ENCODE data around the gene RPH3AL.

The RPH3AL gene

DNA sequence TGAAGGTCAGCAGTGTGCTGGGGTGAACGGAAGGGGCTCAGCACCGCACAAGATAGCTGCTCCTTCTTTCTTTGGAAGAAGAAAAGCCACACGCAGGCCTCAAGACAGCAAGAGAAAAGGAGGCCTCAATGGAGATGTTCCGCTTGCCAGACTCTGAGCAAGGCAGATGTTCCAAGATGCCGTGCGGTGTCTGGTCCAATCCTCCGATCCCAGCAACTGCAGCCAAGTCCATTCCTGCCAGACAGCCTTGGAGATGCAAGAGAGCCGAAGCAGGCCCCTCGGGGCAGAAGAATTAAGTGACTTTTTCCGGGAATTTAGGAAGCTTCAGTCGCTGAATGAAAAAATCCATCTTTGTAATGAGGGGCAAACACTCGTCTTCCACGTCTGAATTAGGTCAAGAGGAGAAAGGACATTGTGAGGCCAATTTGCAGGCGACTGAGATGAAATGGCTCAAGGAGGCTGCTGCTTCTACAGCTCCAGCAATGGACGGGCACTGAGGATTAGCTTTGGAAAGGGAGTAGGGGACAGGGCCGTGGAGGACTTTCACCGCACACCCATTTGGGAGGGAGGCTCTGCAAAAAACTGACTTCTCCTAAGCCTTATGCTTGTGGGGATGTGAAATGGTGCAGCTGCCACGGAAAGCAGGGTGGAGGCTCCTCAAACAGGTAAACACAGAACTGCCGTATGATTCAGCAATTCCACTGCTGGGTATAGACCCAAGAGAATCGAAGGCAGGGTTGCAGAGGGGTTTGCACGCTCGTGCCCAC is 44.7 kb downstream of the RPH3AL start:
- Histone ChIP-seq H3K36me3 (ENCODE audit: control insufficient read depth, insufficient read depth, low read length, severe bottlenecking) (no peaks in the 10 kb centered on the region), H3K9ac (ENCODE audit: low read length) (no peak overlapping the region), H3K4me1 (ENCODE audit: control insufficient read depth, insufficient read depth, low read length) (no peaks in the 10 kb centered on the region), H3K27me3 (replicated peaks; ENCODE audit: control insufficient read depth, insufficient read depth, low read length) (peaks cover 19% of the 10 kb centered on the region), H3K9me3 (ENCODE audit: control insufficient read depth, low read length) (no peaks in the 10 kb centered on the region), H3K4me3 (ENCODE audit: low read length) (no peak overlapping the region)
- peak; percentile 22 for DNase-seq (ENCODE audit: low read depth)

- Histone ChIP-seq H3K27me3 (replicated peaks; ENCODE audit: control insufficient read depth, insufficient read depth, low read length) (peaks cover 16% of the 10 kb centered on the region), H3K36me3 (ENCODE audit: control insufficient read depth, insufficient read depth, low read length, severe bottlenecking) (no peaks in the 10 kb centered on the region), H3K4me3 (ENCODE audit: low read length) (no peak overlapping the region), H3K9ac (ENCODE audit: low read length) (no peak overlapping the region), H3K4me1 (ENCODE audit: control insufficient read depth, insufficient read depth, low read length) (no peaks in the 10 kb centered on the region), H3K9me3 (ENCODE audit: control insufficient read depth, low read length) (no peaks in the 10 kb centered on the region)
- no peak for DNase-seq (ENCODE audit: low read depth)
Measured at GRCh38 chr17:307295-307691, 45.3 kb downstream of the RPH3AL start.

DNA sequence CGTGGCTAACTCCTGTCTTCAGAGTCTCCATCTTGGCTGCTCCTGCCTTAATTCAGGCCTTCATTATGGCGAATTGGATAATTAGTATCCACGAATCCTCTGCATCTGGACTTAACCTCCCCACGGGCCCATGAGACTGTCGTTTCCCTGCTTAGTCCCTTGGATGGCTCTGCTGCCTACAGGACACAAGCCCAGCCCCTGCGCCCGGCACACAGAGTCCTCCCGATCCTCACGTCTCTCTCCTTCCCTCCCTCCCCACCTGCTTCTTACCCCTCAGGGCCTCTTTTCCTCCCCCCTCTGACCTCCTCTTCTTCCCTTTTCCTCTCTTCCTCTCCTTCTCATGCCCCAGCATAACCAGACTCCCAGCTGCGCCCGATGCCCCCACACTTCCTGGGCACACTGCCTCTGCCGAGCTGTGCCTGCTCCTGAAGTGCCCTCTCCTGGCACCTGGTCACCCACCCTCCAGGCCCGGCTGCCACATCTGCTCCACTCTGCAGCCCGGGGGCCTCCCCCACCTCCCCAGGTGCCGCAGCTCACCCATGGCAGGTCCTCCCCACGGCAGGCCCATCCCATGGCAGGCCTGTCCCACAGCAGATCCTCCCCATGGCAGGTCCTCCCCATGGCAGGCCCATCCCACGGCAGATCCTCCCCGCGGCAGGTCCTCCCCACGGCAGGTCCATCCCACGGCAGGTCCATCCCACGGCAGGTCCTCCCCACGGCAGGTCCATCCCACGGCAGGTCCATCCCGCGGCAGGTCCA is 45.9 kb downstream of the RPH3AL start:
- no peaks in the 10 kb centered on the region for H3K9me3 ChIP-seq (ENCODE audit: control insufficient read depth, low read length)
- DNase-seq (ENCODE audit: low read depth): no peak
- no peaks in the 10 kb centered on the region for H3K4me1 ChIP-seq (ENCODE audit: control insufficient read depth, insufficient read depth, low read length)
- H3K4me3 ChIP-seq (ENCODE audit: low read length): no peak overlapping the region
- peaks cover 13% of the 10 kb centered on the region for H3K27me3 ChIP-seq (replicated peaks; ENCODE audit: control insufficient read depth, insufficient read depth, low read length)
- no peaks in the 10 kb centered on the region for H3K36me3 ChIP-seq (ENCODE audit: control insufficient read depth, insufficient read depth, low read length, severe bottlenecking)
- H3K9ac ChIP-seq (ENCODE audit: low read length): no peak overlapping the region

DNA sequence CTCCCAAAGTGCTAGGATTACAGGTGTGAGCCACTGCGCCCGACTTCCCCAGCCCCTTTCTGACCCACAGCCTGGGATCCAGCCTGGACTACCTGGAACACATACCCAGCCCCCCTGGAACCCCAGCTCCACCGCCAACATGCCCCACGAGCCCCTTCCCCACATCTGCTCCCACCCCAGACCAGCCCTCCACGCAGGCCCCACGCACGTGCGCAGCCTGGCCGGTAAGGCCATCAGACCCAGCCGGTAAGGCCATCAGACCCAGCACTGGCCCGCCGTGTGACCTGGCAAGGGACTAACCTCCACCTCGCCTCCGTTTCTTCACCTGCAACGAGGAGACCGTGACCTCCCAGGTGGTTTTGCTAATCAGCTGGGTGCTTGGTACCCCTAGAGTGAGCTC is 46.5 kb downstream of the RPH3AL start:
- H3K4me3 ChIP-seq (ENCODE audit: low read length): no peak overlapping the region
- H3K9ac ChIP-seq (ENCODE audit: low read length): no peak overlapping the region
- no peaks in the 10 kb centered on the region for H3K9me3 ChIP-seq (ENCODE audit: control insufficient read depth, low read length)
- H3K36me3 ChIP-seq (ENCODE audit: control insufficient read depth, insufficient read depth, low read length, severe bottlenecking): no peaks in the 10 kb centered on the region
- no peaks in the 10 kb centered on the region for H3K4me1 ChIP-seq (ENCODE audit: control insufficient read depth, insufficient read depth, low read length)
- no peak for DNase-seq (ENCODE audit: low read depth)
- peaks cover 7% of the 10 kb centered on the region for H3K27me3 ChIP-seq (replicated peaks; ENCODE audit: control insufficient read depth, insufficient read depth, low read length)

- peaks cover 4% of the 10 kb centered on the region for H3K27me3 ChIP-seq (replicated peaks; ENCODE audit: control insufficient read depth, insufficient read depth, low read length)
- no peaks in the 10 kb centered on the region for H3K9me3 ChIP-seq (ENCODE audit: control insufficient read depth, low read length)
- no peak for DNase-seq (ENCODE audit: low read depth)
- no peaks in the 10 kb centered on the region for H3K4me1 ChIP-seq (ENCODE audit: control insufficient read depth, insufficient read depth, low read length)
- no peaks in the 10 kb centered on the region for H3K36me3 ChIP-seq (ENCODE audit: control insufficient read depth, insufficient read depth, low read length, severe bottlenecking)
- no peak overlapping the region for H3K9ac ChIP-seq (ENCODE audit: low read length)
- H3K4me3 ChIP-seq (ENCODE audit: low read length): no peak overlapping the region
Measured at GRCh38 chr17:305090-305976, 47.3 kb downstream of the RPH3AL start.

DNA sequence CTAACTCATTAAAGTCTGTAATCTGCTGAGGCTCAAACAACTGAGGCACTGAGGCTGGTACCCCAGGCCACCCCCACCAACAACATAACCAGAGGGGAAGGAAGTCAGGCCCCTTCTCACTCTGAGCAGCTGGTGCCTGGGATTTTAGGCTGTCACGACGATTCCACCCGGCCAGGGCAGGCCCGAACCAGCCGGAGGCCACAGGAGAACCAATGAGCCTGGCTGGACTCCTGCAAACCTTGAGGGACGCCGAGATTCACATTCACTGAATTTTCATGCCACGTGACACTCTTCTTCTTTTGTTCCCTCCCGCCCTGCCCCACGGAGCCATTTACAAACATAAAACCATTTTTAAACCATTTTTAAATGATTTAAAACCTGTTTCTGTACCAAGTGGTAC is 48.1 kb downstream of the RPH3AL start:
- peak; percentile 6 for DNase-seq (ENCODE audit: low read depth)
- no peaks in the 10 kb centered on the region for H3K9me3 ChIP-seq (ENCODE audit: control insufficient read depth, low read length)
- H3K36me3 ChIP-seq (ENCODE audit: control insufficient read depth, insufficient read depth, low read length, severe bottlenecking): no peaks in the 10 kb centered on the region
- H3K4me1 ChIP-seq (ENCODE audit: control insufficient read depth, insufficient read depth, low read length): no peaks in the 10 kb centered on the region
- no peak overlapping the region for H3K4me3 ChIP-seq (ENCODE audit: low read length)
- H3K27me3 ChIP-seq (replicated peaks; ENCODE audit: control insufficient read depth, insufficient read depth, low read length): peaks cover 4% of the 10 kb centered on the region
- no peak overlapping the region for H3K9ac ChIP-seq (ENCODE audit: low read length)

- peaks cover 6% of the 10 kb centered on the region for H3K4me1 ChIP-seq (ENCODE audit: control insufficient read depth, insufficient read depth, low read length)
- no peaks in the 10 kb centered on the region for H3K36me3 ChIP-seq (ENCODE audit: control insufficient read depth, insufficient read depth, low read length, severe bottlenecking)
- no peak overlapping the region for H3K4me3 ChIP-seq (ENCODE audit: low read length)
- H3K9ac ChIP-seq (ENCODE audit: low read length): no peak overlapping the region
- H3K27me3 ChIP-seq (replicated peaks; ENCODE audit: control insufficient read depth, insufficient read depth, low read length): peaks cover under 1% of the 10 kb centered on the region
- no peaks in the 10 kb centered on the region for H3K9me3 ChIP-seq (ENCODE audit: control insufficient read depth, low read length)
- DNase-seq (ENCODE audit: low read depth): no peak
Measured at GRCh38 chr17:303168-303567, 49.4 kb downstream of the RPH3AL start.

DNA sequence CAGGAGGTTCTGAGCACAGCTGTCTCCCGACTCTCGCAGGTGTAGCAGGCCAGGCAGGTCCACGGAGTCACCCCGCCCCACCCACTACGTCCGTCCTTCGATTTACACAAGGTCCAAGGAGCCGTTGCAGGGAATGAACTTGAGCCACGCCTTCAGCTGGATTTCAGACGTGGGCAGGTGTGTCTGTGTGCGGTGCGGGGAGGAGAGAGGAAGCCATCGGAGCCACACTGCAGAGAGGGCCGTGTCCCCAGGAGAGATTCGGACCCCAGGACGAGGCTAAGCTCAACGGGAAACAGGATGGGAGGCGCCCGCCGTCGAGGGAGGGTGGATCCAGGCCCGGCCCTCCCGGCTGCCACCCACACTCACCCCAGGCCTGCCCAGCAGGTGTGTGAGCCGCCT is 50.3 kb downstream of the RPH3AL start:
- Histone ChIP-seq H3K36me3 (ENCODE audit: control insufficient read depth, insufficient read depth, low read length, severe bottlenecking) (no peaks in the 10 kb centered on the region), H3K4me3 (ENCODE audit: low read length) (no peak overlapping the region), H3K9ac (ENCODE audit: low read length) (no peak overlapping the region), H3K4me1 (ENCODE audit: control insufficient read depth, insufficient read depth, low read length) (peaks cover 6% of the 10 kb centered on the region), H3K9me3 (ENCODE audit: control insufficient read depth, low read length) (no peaks in the 10 kb centered on the region), H3K27me3 (replicated peaks; ENCODE audit: control insufficient read depth, insufficient read depth, low read length) (peaks cover 8% of the 10 kb centered on the region)
- DNase-seq (ENCODE audit: low read depth): no peak

- Histone ChIP-seq H3K9me3 (ENCODE audit: control insufficient read depth, low read length) (no peaks in the 10 kb centered on the region), H3K4me1 (ENCODE audit: control insufficient read depth, insufficient read depth, low read length) (peaks cover 6% of the 10 kb centered on the region), H3K27me3 (replicated peaks; ENCODE audit: control insufficient read depth, insufficient read depth, low read length) (peaks cover 13% of the 10 kb centered on the region), H3K4me3 (ENCODE audit: low read length) (no peak overlapping the region), H3K9ac (ENCODE audit: low read length) (no peak overlapping the region), H3K36me3 (ENCODE audit: control insufficient read depth, insufficient read depth, low read length, severe bottlenecking) (no peaks in the 10 kb centered on the region)
- DNase-seq (ENCODE audit: low read depth): no peak
Measured at GRCh38 chr17:301681-302299, 50.8 kb downstream of the RPH3AL start.

DNA sequence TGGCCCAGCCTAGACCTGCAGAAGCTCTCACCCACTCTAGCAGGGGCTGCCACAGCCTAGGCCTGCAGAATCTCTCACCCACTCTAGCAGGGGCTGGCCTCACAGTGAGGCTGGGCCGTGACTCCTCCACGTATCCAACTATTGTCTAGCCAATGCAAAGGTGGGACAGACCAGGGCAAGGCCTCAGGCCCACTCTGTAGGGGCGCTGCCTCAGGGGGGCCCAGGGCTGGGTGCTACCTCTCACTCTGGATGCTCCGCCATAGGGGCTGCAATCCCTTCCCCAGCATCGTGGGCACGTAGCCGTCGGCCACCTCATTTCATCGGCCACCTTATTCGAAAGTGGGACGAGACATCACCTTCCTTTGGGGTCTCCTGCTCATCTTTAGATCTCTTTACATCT is 51.7 kb downstream of the RPH3AL start:
- Histone ChIP-seq H3K36me3 (ENCODE audit: control insufficient read depth, insufficient read depth, low read length, severe bottlenecking) (no peaks in the 10 kb centered on the region), H3K9ac (ENCODE audit: low read length) (no peak overlapping the region)
- DNase-seq (ENCODE audit: low read depth): no peak

DNA sequence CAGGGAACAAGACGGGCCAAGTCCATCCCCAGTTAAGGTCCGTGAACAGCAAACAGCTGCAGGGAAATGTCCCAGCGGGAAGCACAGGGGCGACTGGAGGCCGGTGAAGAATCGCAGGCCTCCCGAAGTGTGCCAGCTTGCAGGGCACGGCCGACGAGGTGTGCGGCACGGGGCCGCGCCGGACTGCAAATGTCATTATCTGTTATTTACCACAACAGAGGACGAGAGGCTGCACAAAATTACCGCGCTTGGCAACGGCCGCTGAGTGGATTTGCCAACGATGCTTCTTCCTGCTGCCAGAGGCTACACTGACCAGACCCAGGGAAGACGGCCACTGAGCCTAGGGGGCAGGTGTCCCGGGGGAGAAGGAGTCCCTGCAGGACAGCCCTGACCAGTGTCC is 53.1 kb downstream of the RPH3AL start:
- DNase-seq (ENCODE audit: low read depth): no peak
- peaks cover 6% of the 10 kb centered on the region for H3K4me1 ChIP-seq (ENCODE audit: control insufficient read depth, insufficient read depth, low read length)
- no peak overlapping the region for H3K9ac ChIP-seq (ENCODE audit: low read length)
- no peaks in the 10 kb centered on the region for H3K36me3 ChIP-seq (ENCODE audit: control insufficient read depth, insufficient read depth, low read length, severe bottlenecking)
- H3K4me3 ChIP-seq (ENCODE audit: low read length): no peak overlapping the region
- H3K9me3 ChIP-seq (ENCODE audit: control insufficient read depth, low read length): no peaks in the 10 kb centered on the region
- H3K27me3 ChIP-seq (replicated peaks; ENCODE audit: control insufficient read depth, insufficient read depth, low read length): peaks cover 14% of the 10 kb centered on the region

More for the DNA sequence above, 51.7 kb downstream of the RPH3AL start:
- Histone ChIP-seq H3K4me3 (ENCODE audit: low read length) (no peak overlapping the region), H3K9me3 (ENCODE audit: control insufficient read depth, low read length) (no peaks in the 10 kb centered on the region), H3K4me1 (ENCODE audit: control insufficient read depth, insufficient read depth, low read length) (peaks cover 6% of the 10 kb centered on the region), H3K27me3 (replicated peaks; ENCODE audit: control insufficient read depth, insufficient read depth, low read length) (peaks cover 14% of the 10 kb centered on the region)
